Erythroblast (primary cell): ENCODE results near the gene FBXL13.

Source experiments
- GATA1 ChIP-seq: IDR thresholded peaks from 2 replicates; pipeline ENCODE4 v1.6.1; 2011; ENCODE audit warnings: low read depth, mild to moderate bottlenecking, control low read depth, low read length, moderate library complexity
- POLR2A ChIP-seq: IDR thresholded peaks from 2 replicates; pipeline ENCODE4 v1.6.1; 2011; ENCODE audit warnings: mild to moderate bottlenecking, low read length

GRCh38 chr7:103121641-103122040 is 47.0 kb upstream of the FBXL13 start:
- TF ChIP-seq POLR2A: peak; percentile 14
- no peak for TF ChIP-seq GATA1
